CD1c-positive myeloid dendritic cell (primary cell): ENCODE measurements around the gene SEC11A.
"Not testable (repeated sequence)": the region's sequence is repeated elsewhere in the genome, so short reads cannot be mapped to it uniquely, and the experiment has no call there.

Experiments used
- DNase-seq: peaks from one replicate; pipeline ENCODE4 v3.0.0-alpha.2; 2016; ENCODE audit errors: extremely low spot score

The SEC11A gene

DNA sequence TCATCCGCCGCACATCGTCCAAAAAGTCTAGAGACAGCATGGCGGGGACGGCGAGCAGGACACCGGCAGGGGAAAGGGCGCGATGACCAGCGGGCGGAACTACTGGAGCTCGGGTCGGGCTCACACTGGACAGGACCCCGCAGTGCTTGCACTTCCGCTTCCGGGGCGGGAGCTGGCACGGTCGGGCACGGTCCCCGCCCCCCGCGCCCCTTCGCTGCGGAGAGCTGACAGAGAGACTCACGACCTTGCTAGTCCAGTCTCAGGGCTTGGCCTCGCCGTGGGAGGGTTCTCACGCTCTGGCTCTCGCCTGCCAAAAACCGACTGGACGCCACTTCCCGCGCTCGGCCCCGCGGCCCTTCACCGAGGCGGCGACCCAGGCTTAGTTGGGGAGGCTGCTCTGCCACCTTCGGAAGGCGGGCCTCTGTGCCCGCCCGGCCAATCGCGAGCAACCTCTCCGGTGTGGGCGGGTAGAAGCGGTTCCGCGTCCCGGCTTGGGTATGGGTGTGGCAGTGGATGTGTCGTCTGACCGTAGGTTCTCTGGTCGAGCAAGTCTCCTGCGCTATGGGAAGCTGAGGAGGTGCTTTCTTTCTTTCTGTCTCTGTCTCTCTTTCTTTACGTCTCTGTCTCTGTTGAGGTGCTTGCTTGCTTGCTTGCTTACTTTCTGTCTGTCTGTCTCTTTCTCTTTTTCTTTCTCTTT, at the start of gene SEC11A:
TSS of gene SEC11A (minus strand) at position 104 of the 697 bp plus-strand sequence. CDS start at position 40, 64 bp downstream.
- peak; percentile 97 for DNase-seq

DNA sequence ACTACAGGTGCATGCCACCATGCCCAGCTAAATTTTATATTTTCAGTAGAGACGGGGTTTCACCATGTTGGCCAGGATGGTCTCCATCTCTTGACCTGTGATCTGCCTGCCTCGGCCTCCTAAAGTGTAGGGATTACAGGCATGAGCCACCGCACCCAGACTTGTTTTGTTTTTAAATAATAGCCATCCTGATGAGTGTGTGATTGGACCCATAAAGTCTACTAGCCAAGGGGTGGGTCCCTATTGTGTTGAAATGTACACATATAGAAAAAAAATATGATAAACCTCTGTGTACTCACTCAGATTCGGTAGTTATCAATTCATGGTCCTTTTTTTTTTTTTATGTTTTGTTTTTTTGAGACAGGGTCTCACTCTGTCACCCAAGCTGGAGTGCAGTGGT, 49.7 kb upstream of the SEC11A start:
- DNase-seq, result no peak

DNA sequence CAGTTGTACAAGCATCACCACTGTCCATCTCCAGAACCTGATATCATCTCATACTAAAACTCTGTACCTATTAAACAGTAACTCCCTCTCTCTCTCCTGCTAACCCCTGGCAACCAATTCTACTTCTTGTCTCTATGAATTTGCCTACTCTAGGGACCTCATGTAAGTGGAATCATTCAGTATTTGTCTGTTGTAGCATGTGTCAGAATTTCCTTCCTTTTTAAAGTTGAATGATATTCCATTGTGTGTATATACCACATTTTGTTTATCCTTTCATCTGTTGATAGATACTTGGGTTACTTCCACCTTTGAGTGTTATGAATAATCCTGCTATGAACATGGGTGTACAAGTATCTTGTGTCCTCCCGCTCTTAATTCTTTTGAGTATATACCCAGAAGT, 49.0 kb upstream of the SEC11A start:
- DNase-seq, result no peak

DNA sequence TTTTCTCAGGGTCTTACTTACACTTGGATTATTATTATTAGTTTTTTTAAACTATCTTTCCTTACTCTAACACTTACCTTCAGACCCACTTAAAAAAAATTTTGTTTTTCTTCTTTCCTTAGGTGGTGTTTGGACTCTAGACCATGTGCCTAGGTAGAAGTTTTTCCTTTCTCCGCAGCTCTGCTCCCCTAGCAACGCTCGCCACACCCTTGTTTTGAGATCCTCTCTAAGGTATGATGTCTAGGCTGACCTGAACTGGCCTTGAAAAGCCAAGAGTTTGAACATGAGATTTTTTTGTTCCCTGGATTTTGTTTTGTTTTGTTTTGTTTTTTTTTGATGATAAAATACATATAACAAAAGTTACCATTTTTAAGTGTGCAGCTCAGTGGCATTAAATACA, 48.6 kb upstream of the SEC11A start:
- DNase-seq, result no peak

DNA sequence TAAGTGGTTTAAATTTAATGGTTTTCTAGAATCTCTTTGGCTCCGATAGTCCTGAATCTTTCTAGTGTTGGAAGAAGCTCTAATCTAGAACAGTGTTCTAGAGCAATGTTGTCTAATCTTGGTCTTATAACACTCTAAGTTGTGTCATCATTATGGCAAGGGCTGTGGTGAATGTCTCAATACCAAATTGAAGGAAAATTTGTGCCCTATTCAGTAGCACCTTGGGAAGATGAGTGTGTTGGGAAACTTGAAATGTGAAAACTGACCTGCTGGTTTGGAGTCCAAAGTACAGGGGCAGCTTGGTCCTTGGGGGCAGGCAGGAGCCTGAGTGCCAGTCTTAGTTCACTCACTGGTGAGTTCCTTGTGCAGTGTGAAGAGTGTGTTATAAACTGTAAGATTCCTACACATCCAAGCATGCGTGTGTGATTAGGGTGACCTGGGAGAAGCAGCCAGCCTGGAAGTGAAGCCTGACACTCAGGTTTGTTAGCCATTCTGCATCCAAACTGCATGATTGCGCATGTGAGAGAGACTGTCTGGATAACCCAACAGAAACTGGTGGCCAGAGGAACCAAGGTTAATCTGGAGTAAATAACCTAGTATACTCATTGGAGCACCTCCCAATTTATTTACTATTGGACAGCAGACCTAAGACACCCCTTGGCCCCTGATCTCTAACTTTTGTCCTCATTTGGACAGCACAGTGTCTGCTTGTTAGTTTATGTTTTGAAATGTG, 47.1 kb upstream of the SEC11A start:
- DNase-seq, result no peak

DNA sequence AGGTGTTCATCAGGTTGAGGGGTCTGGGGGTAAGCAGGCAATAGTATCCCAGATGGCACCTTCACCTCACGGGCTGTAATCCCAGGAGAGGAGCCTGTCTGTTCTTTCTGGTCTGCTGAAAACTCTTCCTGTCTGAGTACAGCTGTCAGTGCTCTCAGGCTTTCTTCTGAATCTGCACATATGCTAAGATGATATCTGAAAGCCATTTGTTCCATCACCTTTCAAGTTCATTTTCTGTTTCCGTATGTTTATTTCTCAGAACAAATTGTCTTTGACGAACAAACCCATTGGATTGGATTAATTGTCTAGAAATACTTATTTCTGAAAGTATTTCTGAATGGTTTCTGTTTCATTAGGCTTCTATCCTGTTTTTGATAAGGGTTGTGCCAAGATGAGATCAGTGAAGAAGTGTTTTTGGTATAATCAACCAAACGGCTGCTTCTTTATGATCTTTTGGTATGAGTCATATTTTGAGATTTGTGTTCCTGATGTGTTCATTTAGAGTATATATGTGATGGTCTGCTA, 45.7 kb upstream of the SEC11A start:
- DNase-seq, result no peak

DNA sequence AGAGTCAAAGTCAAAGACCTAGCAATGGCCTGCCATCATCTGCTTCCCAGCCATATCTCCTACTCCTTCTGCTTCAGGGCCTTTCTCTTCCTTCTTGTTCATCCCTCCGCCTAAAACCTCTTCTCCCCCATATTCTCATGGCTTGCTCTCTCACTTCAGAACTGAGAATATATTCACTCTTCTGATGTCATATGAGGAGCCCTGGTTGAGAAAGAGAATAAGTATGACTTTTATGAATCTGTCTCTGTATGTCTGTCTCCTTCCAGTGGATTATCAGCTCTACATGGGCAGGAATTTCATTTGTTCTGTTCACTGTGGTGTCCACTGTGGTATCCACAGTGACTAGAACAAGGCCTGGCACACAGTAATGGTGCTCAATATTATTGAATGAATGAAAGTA, 44.3 kb upstream of the SEC11A start:
- DNase-seq, result no peak

DNA sequence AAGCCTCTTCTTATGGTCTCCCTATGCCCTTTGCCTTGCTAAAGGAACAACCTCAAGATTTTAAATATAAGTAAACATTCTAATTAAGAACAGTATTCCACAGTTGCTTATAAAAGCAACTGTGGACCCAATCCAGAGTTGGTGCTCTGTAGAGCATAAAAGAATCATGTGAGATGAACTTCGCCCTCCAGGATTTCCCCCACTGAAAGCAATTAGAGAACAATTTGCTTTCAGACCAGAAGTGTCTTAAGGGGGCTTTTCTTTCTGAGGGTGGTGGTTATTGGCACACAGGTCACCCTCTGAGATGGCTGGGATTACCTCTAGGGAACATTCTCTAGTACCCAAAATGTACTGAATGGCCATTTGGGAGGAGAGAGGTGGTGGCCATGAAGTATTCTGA, 43.1 kb upstream of the SEC11A start:
- DNase-seq, result no peak

DNA sequence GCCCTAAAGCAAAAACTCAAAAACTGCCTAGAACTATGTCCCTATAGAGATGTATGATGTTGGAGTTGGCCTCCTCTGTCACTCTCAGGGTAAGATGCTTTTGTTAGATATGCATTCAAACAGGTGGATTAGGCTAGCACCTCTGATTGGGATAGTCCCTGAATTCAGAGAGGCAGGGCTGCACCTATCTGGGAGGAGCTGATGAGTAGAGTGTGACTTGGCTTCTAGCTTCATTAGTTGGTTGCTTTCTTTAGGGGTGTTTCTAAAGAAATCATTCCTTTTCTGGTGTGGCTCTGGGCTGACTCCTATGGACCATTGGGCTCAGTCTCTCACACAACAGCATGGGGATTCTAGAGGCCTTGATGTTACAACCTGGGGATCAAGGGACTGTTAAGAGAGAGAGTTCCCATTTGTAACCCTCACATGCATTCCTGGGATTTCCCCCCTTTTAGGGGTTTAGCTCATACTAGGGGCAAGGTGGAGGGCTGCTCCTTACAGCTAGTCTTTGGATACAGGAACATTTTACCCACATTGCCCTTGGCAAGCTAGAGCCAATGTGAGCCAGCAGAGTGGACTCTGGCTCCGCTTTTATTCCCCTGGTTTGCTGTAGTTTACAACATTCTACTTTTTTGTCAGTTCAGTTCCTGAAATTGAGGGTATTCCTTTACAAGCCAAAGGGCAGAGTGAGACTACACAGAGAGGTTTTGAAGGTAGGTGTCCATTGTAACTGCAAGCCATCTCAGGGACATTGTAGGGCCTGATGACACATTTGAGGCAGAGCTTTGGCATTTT, 40.0 kb upstream of the SEC11A start:
- DNase-seq, result no peak

DNA sequence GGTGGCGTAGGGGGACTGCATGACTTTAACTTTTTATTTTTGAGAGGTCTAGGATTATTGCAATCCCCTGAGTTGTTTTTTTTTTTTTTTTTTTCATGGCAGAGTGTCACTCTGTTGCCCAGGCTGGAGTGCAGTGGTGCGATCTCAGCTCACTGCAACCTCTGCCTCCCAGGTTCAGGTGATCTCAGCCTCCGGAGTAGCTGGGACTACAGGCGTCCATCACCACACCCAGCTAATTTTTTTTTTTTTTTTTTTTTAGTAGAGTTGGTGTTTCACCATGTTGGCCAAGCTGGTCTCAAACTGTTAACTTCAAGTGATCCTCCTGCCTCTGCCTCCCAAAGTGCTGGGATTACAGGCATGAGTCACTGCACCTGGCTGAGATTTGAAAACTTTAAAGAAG, 39.0 kb upstream of the SEC11A start:
- not testable (repeated sequence) for DNase-seq

DNA sequence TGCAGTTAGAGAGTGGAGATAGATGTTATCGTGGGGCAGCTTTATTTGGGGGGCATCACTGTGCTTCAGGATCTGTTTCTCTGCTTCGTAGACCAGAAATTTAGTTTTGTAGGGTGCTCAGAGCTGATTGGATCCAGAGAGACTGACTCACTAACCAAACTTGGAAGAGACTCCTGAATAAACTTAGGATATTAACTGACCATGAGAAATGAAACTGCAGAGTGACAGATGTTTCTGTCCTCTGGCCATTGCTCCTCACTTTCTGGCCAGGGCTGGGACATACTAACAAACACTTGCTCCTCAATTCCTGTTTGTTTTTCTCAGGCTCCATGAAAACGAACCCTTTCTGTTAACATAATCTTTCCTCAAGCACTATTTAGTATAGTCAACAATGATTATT, 36.8 kb upstream of the SEC11A start:
- no peak for DNase-seq

DNA sequence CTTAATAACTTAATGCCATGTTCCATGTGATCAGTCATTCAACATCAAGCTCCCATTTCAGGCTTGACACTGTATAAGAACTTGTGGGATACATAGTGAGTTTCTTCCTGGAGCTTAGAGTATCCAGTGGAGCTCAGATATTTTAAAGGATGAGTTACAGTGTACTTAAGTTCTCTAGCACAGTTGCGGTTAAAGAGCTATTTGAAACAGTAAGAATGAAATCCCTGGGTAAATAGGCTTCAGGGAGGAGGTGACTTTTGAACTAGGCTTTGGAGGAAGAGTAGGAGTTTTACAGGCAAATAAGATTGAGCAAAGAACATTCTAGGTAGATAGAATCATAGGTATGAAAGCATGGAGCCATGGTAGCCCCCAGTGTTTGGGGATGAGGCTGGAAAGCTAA, 36.3 kb upstream of the SEC11A start:
- DNase-seq, result no peak

DNA sequence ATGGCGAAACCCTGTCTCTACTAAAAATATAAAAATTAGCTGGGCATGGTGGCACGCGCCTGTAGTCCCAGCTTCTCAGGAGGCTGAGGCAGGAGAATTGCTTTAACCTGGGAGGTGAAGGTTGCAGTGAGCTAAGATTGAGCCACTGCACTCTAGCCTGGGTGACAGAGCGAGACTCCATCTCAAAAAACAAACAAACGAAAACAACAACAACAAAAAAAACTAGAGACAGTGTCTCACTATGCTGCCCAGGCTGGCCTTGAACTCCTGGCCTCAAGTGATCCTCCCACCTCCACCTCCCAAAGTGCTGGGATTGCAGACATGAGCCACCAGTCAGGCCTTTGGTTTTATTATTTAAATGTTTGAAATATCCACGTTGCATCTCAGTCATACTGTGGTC, 35.8 kb upstream of the SEC11A start:
- not testable (repeated sequence) for DNase-seq

DNA sequence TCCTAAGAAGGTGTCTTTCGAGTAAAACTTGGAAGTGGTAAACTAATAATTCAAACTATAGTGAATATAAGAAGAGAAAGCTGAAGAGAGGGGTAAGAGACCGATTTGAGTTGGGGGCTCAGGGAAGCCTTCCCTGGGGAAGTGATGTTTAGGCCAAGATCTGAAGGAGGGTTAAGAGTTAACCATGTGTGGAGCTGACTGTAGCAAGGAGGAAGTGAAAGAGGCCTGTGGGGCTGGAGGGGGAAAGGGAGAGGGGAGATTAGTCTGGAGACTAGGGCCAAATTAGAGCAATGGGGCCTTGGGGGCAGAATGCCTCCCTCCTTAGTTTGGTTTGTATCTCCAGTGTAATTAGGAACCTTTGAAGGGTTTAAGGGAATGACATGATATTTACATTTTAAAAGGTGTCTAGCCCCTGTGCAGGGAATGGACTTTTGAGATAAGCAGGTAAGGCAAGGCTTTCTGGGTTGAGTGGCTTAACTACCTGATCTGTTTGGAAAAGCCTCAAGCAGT, 34.7 kb upstream of the SEC11A start:
- DNase-seq, result peak; percentile 54

DNA sequence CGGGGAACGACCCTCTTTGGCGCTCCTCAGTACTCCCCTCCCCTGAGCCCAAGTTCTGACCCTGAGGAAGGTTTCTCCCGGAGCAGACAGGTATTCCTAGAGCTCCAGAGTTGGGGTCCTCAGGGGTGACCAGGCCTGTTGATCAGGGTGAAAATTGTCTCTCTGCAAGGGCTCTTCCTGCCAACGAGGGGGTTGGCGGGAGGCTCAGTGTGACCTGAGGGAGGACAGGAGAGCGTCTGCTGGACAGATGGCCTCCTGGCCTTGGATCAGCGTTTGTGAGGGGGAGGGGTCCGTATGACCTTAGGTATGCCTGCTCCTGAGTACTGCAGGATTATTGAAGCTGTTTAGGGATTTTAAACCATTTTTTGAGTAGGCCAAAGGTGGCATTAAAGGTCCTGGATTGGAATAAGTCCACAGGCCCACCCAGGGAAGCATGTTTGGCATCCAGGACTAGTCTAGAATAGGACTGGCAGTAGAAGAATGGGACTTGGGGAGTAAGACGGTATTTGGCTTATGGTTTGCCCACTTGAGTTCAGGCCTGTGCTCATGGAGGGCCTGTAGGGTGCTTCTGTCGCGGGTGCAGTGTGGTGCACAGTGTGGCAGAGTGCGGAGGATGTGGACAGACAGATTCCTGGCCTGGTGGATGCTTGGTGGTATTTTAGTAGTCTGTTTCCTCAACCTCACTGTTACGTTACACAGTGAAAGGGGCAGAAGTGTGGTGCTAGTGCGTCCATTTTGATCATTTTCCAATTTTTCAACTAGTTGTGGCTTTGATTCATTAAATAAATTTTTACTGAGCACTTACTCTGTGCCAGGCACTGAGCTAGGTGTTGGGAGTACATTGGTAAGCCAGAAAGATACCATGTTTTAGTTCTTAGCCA, 33.4 kb upstream of the SEC11A start:
- DNase-seq, result peak; percentile 30

DNA sequence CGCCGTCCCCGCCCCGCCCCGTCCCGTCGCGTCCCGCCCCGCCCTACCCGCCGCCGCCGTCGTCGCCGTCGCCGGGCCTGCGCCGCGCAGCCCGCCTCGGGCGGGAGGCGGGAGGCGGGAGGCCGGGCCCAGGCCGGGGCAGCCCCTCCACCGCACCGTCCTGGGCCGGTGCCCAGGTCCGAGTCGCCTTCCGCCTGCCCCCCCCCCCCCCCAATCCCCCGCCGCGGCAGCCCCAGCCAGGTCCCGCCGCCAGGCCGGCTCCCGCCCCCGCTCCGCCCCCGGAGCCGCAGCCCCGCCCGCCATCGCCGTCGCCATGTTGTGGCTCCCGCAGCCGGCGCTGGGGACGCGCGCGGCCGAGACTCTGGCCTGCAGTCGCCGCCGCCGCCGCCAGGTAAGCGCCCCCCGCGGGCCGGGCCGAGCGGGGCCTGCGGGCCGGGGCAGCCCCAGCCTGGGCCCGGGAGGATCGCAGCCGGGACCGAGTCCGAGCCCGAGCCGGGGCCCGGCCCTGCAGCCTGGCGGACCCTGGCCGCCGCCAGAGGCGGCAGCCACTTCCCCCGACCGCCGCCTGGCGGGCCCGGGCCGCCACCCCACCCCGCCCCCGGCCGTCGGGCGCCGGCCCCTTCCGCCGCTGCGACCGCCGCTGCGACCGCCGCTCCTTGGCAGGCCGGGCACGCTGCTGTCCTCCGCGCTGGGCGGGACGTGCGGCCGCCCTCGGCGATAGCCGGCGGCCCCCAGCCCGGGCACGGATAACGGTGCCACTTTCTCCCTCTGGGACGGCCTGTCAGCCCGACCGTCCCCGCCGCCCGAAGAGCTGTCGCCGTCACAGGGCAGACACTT, 32.6 kb upstream of the SEC11A start, which contains the start of gene ZNF592:
TSS of gene ZNF592 (plus strand) at position 319 of the 837 bp plus-strand sequence. CDS start 34,084 bp downstream, outside the sequence.
- peak; percentile 86 for DNase-seq

DNA sequence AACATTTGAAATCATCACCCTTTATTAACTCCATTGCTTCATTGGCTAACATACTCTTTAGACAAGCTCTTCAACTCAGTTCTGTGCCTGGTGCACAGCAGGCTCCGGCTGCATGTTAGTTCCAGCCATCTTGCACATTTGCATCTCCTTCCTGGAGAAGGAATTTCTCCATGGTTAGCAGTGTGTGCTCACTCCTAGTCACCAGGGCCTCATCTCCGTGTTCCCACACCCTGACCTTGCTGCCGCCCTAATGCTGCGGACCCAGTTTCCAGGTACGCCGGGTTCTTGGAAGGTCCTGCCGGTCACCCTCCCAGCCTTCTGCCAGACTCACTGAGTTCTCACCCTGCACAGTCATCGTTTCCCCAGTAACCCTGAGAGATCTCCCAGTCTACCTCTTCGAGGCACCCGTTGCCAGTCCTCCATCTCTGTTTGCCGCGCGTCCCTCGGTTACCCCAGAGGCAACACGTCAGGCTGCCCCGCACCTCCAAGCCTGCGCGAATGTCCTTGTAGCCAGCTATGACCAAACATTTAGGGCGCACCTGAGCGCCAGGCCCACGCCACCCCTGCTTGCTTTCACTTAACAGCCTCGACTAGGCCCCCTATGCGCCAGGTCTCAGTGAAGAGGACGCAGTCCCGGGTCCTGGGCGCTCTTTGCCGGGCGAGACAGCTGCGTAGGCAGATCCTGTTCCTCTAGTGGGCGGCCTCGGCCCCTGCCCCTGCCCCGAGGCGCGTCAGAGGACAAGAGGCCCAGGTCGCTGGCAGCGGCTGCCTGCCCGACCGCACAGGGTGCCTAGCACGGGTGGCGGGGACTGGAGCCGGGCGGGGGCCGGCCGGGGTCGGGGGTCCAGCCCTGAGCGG, 31.7 kb upstream of the SEC11A start:
- peak; percentile 77 for DNase-seq

DNA sequence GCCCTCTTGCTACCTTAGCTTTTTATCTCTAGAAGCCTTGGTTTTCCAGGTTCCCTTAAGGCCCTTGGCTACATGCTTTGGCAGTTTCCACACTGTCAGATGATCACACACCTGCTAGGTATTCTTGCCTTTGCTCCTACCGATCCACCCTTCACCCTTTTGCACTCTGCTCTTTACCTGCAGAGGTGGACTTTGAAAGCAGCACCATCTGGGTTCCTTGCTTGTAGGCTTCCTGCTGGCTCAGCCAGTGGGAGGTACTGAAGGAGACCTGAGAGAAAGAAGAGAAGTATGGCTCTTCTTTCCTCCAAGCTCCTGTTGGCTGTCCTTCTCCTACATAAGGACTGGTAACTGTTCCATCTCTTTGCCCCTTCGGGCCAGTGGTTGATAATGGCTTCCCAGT, 25.2 kb upstream of the SEC11A start:
- DNase-seq, result no peak

DNA sequence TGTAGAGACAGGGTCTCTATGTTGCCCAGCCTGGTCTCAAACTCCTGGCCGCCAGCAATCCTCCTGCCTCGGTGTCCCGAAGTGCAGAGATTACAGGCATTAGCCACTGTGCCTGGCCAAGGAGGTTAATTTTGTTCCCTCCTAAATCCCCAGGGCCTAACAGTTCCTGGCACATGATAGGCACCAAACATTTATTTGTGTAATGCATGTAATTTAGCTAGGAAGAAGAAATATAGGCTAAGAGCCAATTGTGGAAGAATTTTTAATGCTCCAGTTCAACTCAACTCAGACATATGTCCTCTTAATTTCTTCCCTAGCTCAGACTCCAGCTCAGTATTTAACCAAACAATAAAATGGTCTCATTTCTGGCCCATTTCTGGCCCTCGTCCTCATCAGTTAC, 24.8 kb upstream of the SEC11A start:
- no peak for DNase-seq
